ENCODE measurements around the gene DHX38.

DNA sequence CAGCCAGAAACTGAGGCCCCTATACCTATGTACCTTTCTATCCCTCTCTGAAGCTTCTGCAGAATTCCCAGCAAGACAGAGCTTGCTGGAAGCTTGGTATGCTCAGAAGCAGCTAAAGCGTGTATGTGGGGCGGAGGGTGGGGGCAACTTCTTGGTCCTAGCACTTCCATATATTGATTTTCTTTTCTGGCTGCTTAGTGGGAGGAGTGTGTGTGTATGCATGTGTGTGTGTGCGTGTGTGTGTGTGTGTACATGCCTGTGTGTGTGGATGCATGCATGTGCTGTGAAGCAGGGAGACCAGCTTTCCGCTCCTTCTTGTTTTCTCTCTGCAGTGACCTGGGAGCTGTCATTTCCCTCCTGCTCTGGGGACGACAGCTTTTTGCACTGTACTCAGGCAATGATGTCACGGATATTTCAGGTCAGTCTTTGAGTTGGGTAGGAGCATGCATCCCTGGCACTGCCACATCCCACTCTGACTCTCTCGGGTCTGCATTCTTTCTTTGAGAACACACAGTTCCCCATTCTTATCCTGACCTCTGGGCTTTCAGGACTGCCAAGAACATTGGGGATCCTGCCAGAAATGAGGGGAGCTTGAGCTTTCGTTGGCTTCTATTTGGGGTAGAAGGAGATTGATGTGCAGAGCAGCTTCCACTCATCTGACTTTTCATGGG is 20.0 kb upstream of the DHX38 start:
- TF ChIP-seq, protein P1, sequence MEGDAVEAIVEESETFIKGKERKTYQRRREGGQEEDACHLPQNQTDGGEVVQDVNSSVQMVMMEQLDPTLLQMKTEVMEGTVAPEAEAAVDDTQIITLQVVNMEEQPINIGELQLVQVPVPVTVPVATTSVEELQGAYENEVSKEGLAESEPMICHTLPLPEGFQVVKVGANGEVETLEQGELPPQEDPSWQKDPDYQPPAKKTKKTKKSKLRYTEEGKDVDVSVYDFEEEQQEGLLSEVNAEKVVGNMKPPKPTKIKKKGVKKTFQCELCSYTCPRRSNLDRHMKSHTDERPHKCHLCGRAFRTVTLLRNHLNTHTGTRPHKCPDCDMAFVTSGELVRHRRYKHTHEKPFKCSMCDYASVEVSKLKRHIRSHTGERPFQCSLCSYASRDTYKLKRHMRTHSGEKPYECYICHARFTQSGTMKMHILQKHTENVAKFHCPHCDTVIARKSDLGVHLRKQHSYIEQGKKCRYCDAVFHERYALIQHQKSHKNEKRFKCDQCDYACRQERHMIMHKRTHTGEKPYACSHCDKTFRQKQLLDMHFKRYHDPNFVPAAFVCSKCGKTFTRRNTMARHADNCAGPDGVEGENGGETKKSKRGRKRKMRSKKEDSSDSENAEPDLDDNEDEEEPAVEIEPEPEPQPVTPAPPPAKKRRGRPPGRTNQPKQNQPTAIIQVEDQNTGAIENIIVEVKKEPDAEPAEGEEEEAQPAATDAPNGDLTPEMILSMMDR (IDR thresholded peaks at IDR 0.05; ENCODE audit: extremely low read depth in 1 of 2, insufficient read depth in 1 of 2, low read depth in 1 of 2, low read length in 2 of 2): no peak
- TF ChIP-seq POLR2AphosphoS5 (IDR thresholded peaks at IDR 0.05; ENCODE audit: insufficient read depth, low read depth, low read length): no peak
- TF ChIP-seq JUN (IDR thresholded peaks at IDR 0.05; ENCODE audit: borderline replicate concordance, insufficient read depth, insufficient read length, low read depth): no peak
- no peak for TF ChIP-seq POLR2A (IDR thresholded peaks at IDR 0.05; ENCODE audit: low read depth, low read length)
- TF ChIP-seq MYC (IDR thresholded peaks at IDR 0.05; ENCODE audit: low read depth, low read length): no peak
- TF ChIP-seq GATA2 (IDR thresholded peaks at IDR 0.05; ENCODE audit: insufficient read depth, insufficient read length, low read depth, low read length): no peak
- TF ChIP-seq, protein P2, sequence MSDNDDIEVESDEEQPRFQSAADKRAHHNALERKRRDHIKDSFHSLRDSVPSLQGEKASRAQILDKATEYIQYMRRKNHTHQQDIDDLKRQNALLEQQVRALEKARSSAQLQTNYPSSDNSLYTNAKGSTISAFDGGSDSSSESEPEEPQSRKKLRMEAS (IDR thresholded peaks at IDR 0.05; ENCODE audit: insufficient read depth, insufficient read length): no peak
- TF ChIP-seq EZH2 (IDR thresholded peaks at IDR 0.05; ENCODE audit: borderline replicate concordance, low read depth, low read length, severe bottlenecking): no peak
- TF ChIP-seq FOS (IDR thresholded peaks at IDR 0.05; ENCODE audit: borderline replicate concordance, insufficient read depth, low read length): no peak
